ENCODE results near the gene SNTG2. TPM values are rescaled to one million over a fixed set of nuclear protein-coding genes. Genes with fewer than 3 reads are reported as not detected.

Gene SNTG2
- total RNA-seq, 1 donor from 2014 or later: 0.47 TPM

GRCh38 chr2:1318366-1319009 lies 367.8 kb downstream of the SNTG2 start:
- no peak overlapping the region for H3K4me3 ChIP-seq
- H3K9me3 ChIP-seq (replicated peaks): no peaks in the 10 kb centered on the region
- DNase-seq: no peak
- no peak overlapping the region for H3K27ac ChIP-seq (replicated peaks)
- no peak for TF ChIP-seq CTCF (IDR thresholded peaks at IDR 0.05; ENCODE audit: borderline replicate concordance)
- intact Hi-C loops (cut with micrococcal nuclease): no loop called here
- H3K4me1 ChIP-seq: no peaks in the 10 kb centered on the region
- peaks cover 25% of the 10 kb centered on the region for H3K27me3 ChIP-seq (ENCODE audit: low read depth)
- H3K36me3 ChIP-seq: no peaks in the 10 kb centered on the region

DNA sequence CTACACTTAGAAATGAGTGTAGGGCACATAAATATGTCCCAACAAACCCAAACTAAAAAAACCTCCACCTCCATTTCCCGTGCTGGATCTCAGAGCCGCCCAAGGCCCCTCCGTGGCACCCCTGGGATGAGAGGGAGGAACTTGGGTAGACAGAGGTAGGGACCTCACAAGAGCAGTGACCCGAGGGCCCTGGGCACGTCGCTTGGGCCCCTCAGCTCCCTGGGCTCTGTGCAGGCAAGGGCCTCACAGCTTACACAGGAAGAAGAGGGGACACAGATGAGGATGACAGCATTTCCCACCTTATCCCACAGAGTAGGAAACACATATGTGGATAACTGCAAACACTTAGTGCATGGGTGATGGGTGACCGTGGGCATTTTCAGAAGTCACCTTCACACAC lies 368.7 kb downstream of the SNTG2 start:
- Histone ChIP-seq H3K27ac (replicated peaks) (no peak overlapping the region), H3K4me1 (no peaks in the 10 kb centered on the region), H3K4me3 (no peak overlapping the region), H3K9me3 (replicated peaks) (no peaks in the 10 kb centered on the region), H3K36me3 (no peaks in the 10 kb centered on the region), H3K27me3 (ENCODE audit: low read depth) (peaks cover 20% of the 10 kb centered on the region)
- no peak for DNase-seq
- intact Hi-C loops (cut with micrococcal nuclease): no loop called here
- no peak for TF ChIP-seq CTCF (IDR thresholded peaks at IDR 0.05; ENCODE audit: borderline replicate concordance)

DNA sequence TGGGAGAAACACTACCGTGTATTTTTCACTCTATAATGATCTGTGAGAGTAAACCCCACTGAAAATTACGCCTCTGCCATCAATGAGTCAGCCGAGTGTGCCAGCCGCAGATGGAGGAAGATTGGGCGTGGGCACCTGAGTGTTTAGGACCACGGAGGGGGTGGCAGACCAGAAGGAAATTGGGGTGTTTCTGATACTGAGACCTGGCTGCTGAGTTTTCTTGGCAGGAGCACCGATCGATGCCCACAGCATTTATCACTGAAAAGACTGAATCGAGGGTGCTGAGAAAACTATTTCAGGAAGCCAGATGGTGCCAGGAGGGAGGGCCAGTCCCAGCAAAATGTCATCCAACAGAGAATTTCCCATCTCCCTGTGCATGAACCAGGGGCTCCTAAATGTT lies 370.7 kb downstream of the SNTG2 start:
- no peaks in the 10 kb centered on the region for H3K36me3 ChIP-seq
- H3K4me3 ChIP-seq: no peak overlapping the region
- no peak for DNase-seq
- TF ChIP-seq CTCF (IDR thresholded peaks at IDR 0.05; ENCODE audit: borderline replicate concordance): no peak
- H3K9me3 ChIP-seq (replicated peaks): no peaks in the 10 kb centered on the region
- peaks cover 14% of the 10 kb centered on the region for H3K27me3 ChIP-seq (ENCODE audit: low read depth)
- no peak overlapping the region for H3K27ac ChIP-seq (replicated peaks)
- intact Hi-C loops (cut with micrococcal nuclease): no loop called here
- no peaks in the 10 kb centered on the region for H3K4me1 ChIP-seq

DNA sequence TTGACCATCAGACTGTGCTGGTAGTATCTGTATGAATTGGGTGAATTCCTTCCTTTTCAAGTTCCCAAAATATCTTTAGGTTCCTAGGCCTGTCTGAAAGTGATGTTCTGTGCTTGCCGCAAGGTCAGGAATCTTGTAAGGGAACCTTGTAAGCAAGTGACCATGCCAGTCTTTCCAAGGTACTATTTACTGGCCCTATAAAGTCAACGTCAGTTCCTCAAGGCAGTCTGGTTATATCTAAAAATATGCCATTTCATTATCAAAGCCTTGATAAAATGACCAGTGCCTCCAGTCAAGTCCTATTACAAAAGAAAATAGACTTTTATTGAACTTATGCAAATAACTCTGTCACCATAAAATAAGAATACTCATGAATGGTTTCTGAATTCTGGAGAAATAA lies 374.2 kb downstream of the SNTG2 start:
- DNase-seq: no peak
- peaks cover 9% of the 10 kb centered on the region for H3K27me3 ChIP-seq (ENCODE audit: low read depth)
- no peaks in the 10 kb centered on the region for H3K9me3 ChIP-seq (replicated peaks)
- no peaks in the 10 kb centered on the region for H3K36me3 ChIP-seq
- H3K27ac ChIP-seq (replicated peaks): no peak overlapping the region
- no peak for TF ChIP-seq CTCF (IDR thresholded peaks at IDR 0.05; ENCODE audit: borderline replicate concordance)
- no peaks in the 10 kb centered on the region for H3K4me1 ChIP-seq
- no peak overlapping the region for H3K4me3 ChIP-seq
- intact Hi-C loops (cut with micrococcal nuclease): no loop called here

- H3K27ac ChIP-seq (replicated peaks): no peak overlapping the region
- H3K4me3 ChIP-seq: no peak overlapping the region
- intact Hi-C loops (cut with micrococcal nuclease): no loop called here
- peaks cover 14% of the 10 kb centered on the region for H3K9me3 ChIP-seq (replicated peaks)
- DNase-seq: no peak
- no peaks in the 10 kb centered on the region for H3K36me3 ChIP-seq
- H3K27me3 ChIP-seq (ENCODE audit: low read depth): no peaks in the 10 kb centered on the region
- H3K4me1 ChIP-seq: no peaks in the 10 kb centered on the region
- no peak for TF ChIP-seq CTCF (IDR thresholded peaks at IDR 0.05; ENCODE audit: borderline replicate concordance)
These were observed 378.0 kb downstream of the SNTG2 start for GRCh38 chr2:1328684-1329083.

Measured in left ventricle myocardium inferior (tissue), 1 donor.